DND-41 (cell line): ENCODE measurements around the gene ZNF750.

Source experiments
- CTCF ChIP-seq: IDR thresholded peaks from 2 replicates; pipeline ENCODE4 v1.5.1; 2012; ENCODE audit warnings: borderline replicate concordance, low read length, moderate library complexity, mild to moderate bottlenecking; ENCODE audit not compliant: poor library complexity, severe bottlenecking; ENCODE audit errors: extremely low read depth
- EZH2 ChIP-seq: IDR thresholded peaks from 3 replicates; pipeline ENCODE4 v1.6.1; 2012; ENCODE audit warnings: borderline replicate concordance, low read depth, mild to moderate bottlenecking, moderate library complexity, low read length, inconsistent platforms; ENCODE audit not compliant: severe bottlenecking

DNA sequence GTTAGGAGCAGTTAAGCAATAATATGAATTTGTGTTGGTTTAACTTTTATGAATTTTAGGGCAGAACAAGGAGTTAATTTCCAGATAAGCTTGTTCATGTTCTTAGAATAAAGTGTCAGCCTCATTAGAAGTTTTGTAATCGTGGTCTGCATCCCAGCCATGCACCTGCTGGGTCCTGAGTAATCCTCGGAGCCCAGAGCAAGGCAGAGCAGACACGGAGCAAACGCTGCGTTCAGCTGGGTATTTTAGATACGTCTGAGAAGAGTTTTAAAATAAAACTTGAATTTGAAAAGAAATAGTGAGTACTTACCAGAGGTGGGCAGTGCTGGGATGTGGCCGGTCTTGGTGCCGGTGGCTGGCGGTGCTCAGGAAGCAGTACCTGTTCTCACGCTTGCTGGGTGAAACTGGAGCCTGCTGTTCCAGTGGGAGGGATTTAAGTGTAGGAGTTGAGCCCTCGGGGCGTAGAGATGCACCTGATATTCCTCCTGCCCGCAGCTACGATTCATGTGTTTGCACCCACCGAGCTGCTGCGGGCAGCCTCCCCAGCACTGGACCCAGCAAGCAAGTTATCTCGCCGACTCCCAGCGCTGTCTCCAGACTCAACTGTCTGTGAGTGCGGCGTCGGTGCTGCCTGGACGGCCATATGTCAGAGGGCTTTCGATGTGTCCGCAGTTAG is at the start of gene ZNF750:
- TF ChIP-seq CTCF = no peak
- no peak for TF ChIP-seq EZH2
